ENCODE results near the gene OGFR.

GRCh38 chr20:62771396-62772102 is 33.1 kb upstream of the OGFR start:
- TF ChIP-seq POLR2AphosphoS5 (IDR thresholded peaks at IDR 0.05; ENCODE audit: low read depth, low read length) (no peak), POLR2A (IDR thresholded peaks at IDR 0.05; ENCODE audit: low read depth, low read length) (no peak), TAF1 (IDR thresholded peaks at IDR 0.05; ENCODE audit: borderline replicate concordance, low read depth, low read length) (no peak)

Measured in GM12892 (cell line).